NCI-H2227 (cell line): ENCODE data around the gene LRRC56.

ENCODE experiments used
- DNase-seq: peaks from one replicate; lab custom pipeline; 2025; ENCODE audit not compliant: unreplicated experiment; lab: John Stamatoyannopoulos, UW

The LRRC56 gene

GRCh38 chr11:573146-573759, 35.9 kb downstream of the LRRC56 start:
- DNase-seq, result no peak

- peak; percentile 63 for DNase-seq
Measured at GRCh38 chr11:574031-574570, 36.8 kb downstream of the LRRC56 start.

- no peak for DNase-seq
Measured at GRCh38 chr11:574632-575312, 37.4 kb downstream of the LRRC56 start.

DNA sequence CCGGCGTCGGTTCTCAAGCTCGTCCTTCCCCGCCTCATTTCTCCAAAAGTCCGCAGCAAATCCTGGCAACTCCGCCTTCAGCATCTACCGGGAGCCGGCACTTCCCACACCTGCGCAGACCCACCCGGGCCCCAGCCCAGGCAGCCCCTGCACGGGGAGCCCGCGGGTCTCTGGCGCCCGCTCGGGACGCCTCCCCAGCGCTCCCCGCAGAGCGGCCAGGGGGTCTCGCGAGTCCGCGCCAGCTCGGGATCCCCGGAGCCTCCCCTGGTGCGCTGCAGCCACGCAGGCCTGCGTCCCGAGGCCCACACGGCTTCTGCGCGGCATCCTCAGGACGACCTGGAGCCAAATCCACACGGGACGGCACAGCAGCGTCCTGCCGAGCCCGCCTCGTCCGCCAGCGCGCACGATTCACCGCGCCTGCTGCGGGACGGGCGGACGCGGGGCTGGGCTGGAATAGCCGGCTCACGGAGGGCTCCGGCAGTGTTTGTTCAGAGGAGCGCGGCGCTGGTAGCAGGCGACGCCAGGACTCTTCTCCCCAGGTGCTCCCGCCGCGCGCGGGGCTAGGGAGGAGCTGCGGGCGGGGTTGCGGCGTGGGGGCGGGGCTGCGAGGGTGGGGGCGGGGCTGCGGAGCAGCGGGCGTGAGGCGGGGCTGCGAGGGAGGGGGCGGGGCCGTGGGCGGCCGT, 38.1 kb downstream of the LRRC56 start:
- peak; percentile 93 for DNase-seq

DNA sequence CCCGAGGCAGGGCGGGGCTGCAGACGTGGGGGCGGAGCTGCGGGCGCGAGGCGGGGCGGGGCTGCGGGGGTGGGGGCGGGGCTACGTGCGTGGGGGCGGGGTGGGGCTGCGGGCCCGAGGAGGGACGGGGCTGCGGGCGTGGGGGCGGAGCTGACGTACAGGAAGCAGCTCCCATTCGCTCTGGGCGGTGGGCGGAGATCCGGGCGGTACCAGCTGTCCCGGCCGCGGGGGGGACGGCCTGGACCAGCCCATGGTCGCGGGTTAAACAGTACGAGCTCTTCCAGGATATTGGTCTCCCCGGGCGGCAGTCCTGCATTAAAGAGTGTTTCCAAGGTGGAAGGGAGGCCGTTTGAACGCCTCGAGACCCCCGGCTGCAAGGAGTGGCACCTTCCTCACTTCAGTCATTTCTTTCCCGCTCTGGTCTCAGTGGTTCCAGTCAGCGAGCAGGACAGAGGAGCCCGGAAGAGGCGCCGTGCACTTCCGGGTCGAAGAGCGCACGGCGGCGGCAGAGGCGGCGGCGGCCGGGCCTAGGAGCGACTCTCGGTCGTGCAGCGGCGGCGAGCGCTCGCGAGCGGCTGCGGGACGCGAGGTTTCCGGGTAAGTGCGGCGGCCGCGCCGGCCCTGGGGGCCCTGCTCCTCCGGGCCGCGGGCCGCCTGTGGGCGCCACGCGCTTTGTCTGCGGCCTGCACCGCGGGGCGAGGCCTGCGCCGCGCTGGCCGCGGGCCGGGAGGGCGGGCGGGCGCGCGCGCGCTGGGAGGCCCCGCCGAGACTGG, 38.9 kb downstream of the LRRC56 start, which contains the start of gene PHRF1:
TSS of gene PHRF1 (plus strand) at position 475 of the 773 bp plus-strand sequence. CDS start 5,043 bp downstream, outside the sequence.
- peak; percentile 97 for DNase-seq

GRCh38 chr11:576811-577610, 39.7 kb downstream of the LRRC56 start:
- no peak for DNase-seq

DNA sequence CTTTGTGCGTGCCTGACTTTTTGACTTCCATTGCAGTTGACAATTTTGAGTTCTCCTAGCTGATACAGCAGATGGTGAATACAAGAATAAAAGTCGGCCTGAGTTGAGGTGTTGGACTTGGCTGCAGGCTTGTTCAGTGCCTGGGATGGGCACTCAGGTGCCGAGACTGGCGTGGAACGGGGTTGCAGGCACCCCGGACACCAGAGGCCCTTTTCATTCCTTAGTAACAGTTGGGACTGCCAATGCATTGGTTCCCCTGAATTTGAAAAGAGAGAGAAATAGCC, 40.2 kb downstream of the LRRC56 start:
- no peak for DNase-seq

- no peak for DNase-seq
Measured at GRCh38 chr11:578276-579035, 41.1 kb downstream of the LRRC56 start.

- DNase-seq, result no peak
Measured at GRCh38 chr11:579830-580601, 42.7 kb downstream of the LRRC56 start.

- DNase-seq, result no peak
Measured at GRCh38 chr11:581342-581741, 44.0 kb downstream of the LRRC56 start.

GRCh38 chr11:581752-582151, 44.4 kb downstream of the LRRC56 start:
- DNase-seq, result no peak

DNA sequence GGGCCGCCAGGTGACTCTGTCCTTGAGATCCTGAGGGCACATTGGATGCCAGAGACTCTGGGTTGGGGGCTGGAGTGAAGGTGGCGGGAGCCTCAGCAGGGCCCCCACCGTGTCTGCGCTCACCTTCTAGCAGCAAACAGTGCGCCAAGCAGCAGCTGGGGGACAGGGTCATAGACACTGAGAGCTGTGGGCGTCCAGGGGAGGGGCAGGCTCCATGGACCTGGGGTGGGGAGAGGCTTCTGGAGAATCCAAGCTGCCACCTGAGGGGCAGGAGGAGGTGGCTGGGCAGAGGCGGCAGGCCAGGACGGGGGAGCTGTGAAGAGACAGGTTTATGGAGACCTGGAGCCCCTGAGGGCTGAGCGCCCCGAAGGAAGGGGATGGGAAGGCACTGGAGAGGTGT, 47.0 kb downstream of the LRRC56 start:
- DNase-seq, result no peak

DNA sequence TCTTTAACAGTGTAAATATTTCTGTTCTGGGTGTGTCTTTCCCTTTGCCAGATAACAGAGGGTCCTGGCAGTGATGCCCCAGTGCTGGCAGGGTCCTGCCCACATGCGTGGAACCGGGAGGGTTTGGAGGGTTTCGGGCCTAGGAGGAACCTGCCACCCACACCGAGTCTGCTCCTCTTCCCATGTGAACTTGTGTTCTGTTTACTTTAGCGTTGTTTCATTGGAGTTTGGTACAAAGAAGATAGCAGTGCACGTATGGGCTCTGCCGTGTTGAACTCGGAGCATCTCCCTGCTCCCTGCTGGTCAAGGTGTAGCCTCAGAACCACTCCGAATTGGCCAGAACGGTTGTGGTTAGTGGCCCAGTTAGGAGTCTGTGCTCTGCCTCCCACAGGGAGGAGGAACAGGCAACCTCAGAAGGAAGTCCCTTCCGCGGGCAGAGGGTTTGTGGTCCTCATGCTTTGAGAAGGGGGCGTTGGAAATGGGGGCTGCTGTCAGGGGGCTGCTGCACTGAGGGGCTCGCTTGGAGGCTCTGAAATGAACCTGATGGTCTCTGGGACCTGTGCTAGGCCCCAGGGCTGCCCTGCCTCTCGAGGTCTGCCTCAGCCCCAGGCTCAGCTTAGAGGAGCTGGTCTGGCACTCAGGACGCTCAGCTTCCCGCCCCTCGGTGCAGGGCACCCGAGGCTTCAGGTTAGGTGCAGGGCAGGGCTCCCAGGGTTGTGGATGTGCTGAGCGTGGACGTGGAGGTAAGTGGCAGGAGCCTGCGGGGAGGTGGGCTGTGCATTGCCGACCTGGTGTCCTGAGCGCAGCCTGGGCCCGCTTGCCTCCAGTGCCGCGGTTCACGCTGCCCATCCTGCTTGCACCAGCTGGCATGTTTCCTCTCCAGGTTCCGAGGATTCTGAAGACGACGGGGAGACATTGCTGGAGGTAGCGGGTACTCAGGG, 49.3 kb downstream of the LRRC56 start:
- DNase-seq, result no peak

- DNase-seq, result no peak
Measured at GRCh38 chr11:587546-587945, 50.2 kb downstream of the LRRC56 start.

GRCh38 chr11:587978-588380, 50.7 kb downstream of the LRRC56 start:
- DNase-seq, result no peak

GRCh38 chr11:589798-590197, 52.5 kb downstream of the LRRC56 start:
- no peak for DNase-seq

DNA sequence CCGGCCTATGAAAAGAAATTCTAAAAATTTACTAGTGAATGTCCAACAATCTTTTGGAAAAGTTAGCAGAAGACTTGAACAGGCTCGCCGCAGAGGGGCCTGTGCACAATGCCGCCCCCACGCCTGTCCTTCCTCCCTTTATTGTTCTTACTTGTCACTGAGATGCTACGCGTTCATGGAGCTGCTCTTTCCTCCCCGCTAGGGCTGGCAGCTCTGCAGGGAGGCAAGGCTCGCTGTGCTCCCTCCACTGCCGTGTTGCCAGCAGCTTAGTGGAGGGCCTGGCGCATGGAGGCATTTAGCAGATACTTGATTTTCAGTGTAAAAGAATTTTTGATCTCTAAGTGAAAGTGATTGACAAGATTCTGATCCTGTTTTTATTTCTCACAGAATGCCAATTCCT, 53.7 kb downstream of the LRRC56 start:
- DNase-seq, result no peak

GRCh38 chr11:592501-592900, 55.2 kb downstream of the LRRC56 start:
- no peak for DNase-seq
